ENCODE data around the gene MITF. TPM values are rescaled to one million over a fixed set of nuclear protein-coding genes. Genes with fewer than 3 reads are reported as not detected.

Gene MITF
- total RNA-seq, 1 donor from 2014 or later, result 28.0 TPM

GRCh38 chr3:69838217-69838616 is 99.0 kb downstream of the MITF start:
- DNase-seq (ENCODE audit: low spot score), result no peak

- no peak for DNase-seq (ENCODE audit: low spot score)
These were observed 99.6 kb downstream of the MITF start for GRCh38 chr3:69838696-69839515.

- DNase-seq (ENCODE audit: low spot score), result no peak
These were observed 103.1 kb downstream of the MITF start for GRCh38 chr3:69842351-69842750.

GRCh38 chr3:69842789-69843188 is 103.5 kb downstream of the MITF start:
- no peak for DNase-seq (ENCODE audit: low spot score)

DNA sequence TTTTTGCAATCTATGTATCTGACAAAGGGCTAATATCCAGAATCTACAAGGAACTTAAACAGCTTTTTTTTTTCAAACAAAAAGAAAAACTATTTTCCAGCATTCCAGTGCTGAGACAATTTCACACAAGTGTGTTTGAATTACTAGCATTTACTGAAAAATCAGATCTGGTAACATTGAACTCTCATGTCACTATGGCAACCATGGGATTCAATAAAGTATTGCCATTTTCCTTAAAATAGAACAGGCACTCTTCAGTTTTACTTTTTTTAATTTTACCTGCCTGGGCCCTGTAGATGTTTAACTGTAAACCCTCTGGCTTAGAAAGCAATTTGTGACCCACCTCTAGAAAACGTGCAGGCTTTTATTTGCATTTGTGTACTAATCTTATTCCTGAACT is 105.4 kb downstream of the MITF start:
- no peak for DNase-seq (ENCODE audit: low spot score)

- no peak for DNase-seq (ENCODE audit: low spot score)
These were observed 108.0 kb downstream of the MITF start for GRCh38 chr3:69847303-69847702.

- no peak for DNase-seq (ENCODE audit: low spot score)
These were observed 108.8 kb downstream of the MITF start for GRCh38 chr3:69848113-69848512.

- no peak for DNase-seq (ENCODE audit: low spot score)
These were observed 111.6 kb downstream of the MITF start for GRCh38 chr3:69850849-69851248.

DNA sequence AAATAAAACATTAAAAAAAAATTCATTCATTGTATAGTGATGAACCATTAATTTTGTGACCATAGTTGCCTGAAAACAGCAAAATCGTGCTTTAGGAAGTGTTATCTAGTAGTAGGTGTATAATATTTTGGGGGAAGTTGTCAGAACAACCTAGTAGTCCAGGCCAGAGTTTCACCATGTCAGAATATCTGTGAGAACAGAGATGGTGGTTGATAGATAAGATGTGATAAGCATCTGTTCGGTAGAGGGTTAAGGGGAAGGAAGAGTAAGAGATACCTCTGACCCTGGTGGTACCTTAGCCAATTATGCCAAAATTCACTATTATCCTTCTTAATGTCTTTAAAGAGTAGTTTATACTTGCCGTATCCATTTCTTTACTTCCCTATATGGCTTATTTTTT is 113.8 kb downstream of the MITF start:
- DNase-seq (ENCODE audit: low spot score), result no peak

DNA sequence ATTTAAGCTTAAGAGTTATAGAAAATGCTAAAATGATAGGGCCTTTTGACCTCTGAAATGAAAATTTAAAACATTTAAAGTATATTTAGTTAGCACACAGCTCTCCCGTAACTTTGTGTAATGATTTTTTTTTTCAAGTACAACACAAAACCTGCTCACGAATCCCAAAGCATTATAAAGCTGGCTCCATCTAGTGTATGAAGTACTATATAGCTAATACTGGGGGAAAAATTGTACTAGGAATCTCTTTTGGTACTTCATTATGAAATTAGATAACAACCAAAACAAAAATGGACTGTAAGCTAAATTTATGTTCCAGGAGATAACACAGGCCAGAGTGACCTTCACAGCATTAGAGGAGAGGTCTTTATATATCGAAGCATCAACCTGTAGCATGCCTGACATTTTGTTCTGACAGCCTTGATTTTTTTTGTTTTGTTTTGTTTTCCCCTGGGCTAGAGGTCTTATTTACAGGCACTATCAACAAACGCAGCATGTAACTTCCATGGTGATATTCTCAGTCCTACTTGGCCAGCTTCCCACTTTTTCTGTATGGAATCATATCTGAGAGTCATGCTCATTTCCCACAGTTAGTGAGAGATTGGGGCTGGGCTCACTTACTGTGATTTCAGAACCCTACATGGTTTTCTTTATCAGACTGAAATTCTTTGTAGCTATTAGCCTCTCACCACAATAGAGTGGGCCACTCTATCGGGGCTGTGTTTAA is 116.3 kb downstream of the MITF start:
- no peak for DNase-seq (ENCODE audit: low spot score)

GRCh38 chr3:69856965-69857705 is 117.9 kb downstream of the MITF start:
- DNase-seq (ENCODE audit: low spot score), result no peak

DNA sequence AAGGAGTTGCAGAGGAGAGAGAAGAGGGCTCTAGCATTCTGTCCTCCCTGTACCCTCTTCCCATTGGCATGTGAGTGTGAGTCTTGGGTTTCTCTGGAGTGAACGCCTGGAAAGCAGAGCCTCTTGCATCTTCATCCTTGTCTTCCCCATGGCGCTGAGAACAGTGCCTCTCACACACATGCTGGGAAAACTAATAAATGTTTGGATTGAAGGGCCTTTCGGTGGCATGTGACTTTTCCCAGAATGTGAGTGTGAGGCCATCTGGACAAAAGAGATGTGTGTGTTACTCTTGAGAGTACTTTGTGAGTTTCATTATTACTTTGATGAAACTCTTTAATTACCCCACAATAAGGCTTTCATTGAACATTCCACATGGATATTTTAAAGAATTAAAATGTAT is 122.3 kb downstream of the MITF start:
- DNase-seq (ENCODE audit: low spot score), result no peak

- DNase-seq (ENCODE audit: low spot score), result no peak
These were observed 124.9 kb downstream of the MITF start for GRCh38 chr3:69864141-69864540.

GRCh38 chr3:69864766-69865165 is 125.5 kb downstream of the MITF start:
- no peak for DNase-seq (ENCODE audit: low spot score)

DNA sequence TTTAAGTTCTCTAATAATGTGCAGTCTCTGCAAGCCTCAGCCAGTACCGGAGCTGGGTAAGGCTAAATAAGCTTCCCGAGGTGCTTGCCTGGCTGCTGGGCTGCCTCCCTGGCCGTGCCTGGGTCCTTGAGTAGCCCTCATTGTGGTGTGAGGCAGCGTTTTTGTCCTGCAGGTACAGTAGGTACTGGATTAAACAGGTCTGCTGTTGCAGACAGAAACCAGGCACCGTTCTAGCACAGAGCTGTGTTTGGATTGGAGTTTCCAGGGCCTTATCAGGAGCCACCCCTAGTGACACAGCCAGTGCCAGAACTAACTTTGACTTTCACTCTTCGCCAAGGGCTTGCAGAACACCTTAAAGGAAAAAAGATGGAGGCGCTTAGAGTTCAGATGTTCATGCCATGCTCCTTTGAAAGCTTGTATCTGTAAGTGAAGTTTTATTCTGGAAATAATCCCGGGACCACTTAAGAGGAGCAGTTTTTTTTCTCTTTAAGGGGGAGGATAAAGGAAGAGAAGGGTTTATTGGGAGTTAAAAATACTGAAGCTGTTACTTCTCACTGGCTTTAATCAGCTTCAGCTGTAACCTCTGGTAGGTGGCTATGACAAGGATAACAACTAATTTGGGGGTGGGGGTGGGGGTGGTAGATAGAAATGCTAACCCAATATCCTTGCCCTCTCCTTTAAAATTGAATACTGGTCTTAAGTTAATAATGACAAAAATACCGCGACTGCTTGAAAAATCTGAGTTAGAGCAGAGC is 126.8 kb downstream of the MITF start:
- DNase-seq (ENCODE audit: low spot score), result peak; percentile 53

DNA sequence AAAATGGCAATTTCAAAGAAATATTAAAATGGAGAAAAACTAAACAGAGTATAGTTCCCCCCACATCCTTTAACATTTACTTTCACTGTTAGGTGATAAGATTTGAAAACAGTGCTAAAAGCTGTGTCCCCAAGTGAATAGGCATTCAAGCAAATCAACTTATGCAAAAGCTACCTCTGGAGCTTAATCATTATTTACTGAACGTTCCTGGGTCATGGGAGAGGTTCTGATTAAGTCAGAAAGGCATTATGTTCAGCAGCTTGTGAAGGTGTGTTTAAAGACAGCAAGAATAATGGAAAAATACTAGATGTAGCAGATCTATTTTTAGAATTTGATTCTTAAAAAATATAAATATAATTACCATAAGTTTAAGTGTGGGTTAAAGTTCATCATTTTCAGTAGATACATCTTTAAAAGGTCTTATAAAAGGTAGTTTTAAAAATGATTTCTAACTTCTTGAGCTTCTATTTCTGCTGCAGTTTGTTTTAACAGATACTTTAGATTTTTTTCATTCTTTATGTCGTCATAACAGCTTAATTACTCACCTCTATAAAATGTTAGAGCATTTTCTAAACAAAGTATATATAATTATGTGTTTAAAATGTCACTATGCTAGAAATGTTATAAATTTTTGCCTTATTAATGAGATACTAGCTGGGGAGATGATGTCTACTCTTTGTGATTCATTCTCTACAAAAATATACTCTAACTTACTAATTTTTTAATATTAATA is 127.9 kb downstream of the MITF start:
- no peak for DNase-seq (ENCODE audit: low spot score)

GRCh38 chr3:69867941-69868505 is 128.8 kb downstream of the MITF start:
- DNase-seq (ENCODE audit: low spot score), result no peak

DNA sequence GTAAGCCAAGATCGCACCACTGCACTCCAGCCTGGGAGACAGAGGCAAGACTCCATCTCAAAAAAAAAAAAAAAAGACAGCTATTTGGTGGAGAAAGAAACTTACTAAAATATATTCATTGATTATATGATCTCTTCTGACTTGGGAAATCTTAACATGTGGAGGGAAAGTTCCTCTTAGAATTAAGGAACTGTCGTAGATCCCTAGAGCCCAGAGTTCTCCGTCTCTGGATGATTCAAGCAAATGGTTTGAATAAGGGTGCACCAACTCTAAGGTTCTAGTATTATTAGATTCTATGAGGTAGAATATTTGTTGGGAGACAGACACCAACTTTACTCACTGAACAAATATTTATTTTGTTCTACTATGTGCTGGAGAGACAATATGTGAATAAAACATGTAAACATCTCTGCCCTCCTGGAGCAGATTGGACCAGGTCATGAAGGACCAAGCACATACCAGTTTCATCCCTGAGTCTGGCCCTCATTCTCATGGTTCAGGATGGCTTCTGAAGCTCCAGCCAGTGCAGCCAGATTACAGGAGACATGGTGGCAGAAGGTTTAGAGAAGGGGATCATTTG is 129.7 kb downstream of the MITF start:
- no peak for DNase-seq (ENCODE audit: low spot score)

DNA sequence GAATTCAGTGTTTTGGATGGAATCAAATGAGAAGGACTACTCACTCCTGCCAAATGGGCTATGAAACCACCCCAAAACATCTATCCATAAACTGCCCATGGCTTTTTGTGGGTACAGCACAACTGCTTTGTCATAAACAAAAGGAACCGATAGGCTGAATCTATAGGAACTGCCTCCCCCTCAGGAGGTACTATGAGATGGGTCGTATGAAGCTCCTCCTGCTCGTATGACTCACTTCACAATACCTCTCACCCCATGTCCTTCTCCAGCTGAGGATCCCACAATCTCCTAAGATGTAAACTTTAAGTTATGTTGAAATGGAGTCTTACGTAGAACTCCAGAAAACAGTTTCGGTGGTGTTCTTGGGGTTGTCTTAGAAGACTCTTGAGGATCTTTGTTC is 130.4 kb downstream of the MITF start:
- DNase-seq (ENCODE audit: low spot score), result no peak

- no peak for DNase-seq (ENCODE audit: low spot score)
These were observed 132.0 kb downstream of the MITF start for GRCh38 chr3:69871251-69871650.

Data from ureter (tissue), 1 donor.